GM12878 (cell line): ENCODE results near the gene GRN. TPM values are rescaled to one million over a fixed set of nuclear protein-coding genes. Genes with fewer than 3 reads are reported as not detected.

Experiments used
- ATAC-seq: fragments of 200-7000 bp; cut with Tn5 transposase; 3 replicates; pipeline ENCODE4 v1.9.1; 2020; ENCODE audit warnings: mild to moderate bottlenecking, moderate library complexity
- BruUV-seq: library from RNA; stranded (reverse); fragments of 400-500 nt; replicated peaks from 2 replicates; lab custom pipeline; 2021; lab: Mats Ljungman, UMichigan
- CTCF ChIA-PET: fragments of 300-600 bp; sonication (Branson Sonifier 250); formaldehyde crosslinking; extraction: SDS; loops from one replicate; lab custom pipeline; 2021; ENCODE audit warnings: inconsistent platforms; lab: Yijun Ruan, JAX
- POLR2A ChIA-PET: fragments of 350-600 bp; formaldehyde crosslinking; extraction: SDS; loops from one replicate; lab custom pipeline; 2021; ENCODE audit warnings: inconsistent platforms; lab: Charles Lee
- RAD21 ChIA-PET: fragments of 300-600 bp; sonication (Branson Sonifier 250); formaldehyde crosslinking; loops from one replicate; lab custom pipeline; 2023; ENCODE audit warnings: antibody characterized with exemption; ENCODE audit not compliant: unreplicated experiment; lab: Charles Lee
- SMC1A ChIA-PET: fragments of 300-600 bp; sonication (Branson Sonifier 250); formaldehyde crosslinking; loops from one replicate; lab custom pipeline; 2023; ENCODE audit not compliant: unreplicated experiment, uncharacterized antibody; lab: Charles Lee
- DNase-seq: peaks from one replicate; pipeline ENCODE4 v3.0.0-alpha.2; 2011; ENCODE audit warnings: low read depth, low spot score
- FAIRE-seq: peaks from 3 replicates; lab custom pipeline; 2011; peaks lifted over from hg19 to GRCh38; lab: Jason Lieb, UNC
- H2AFZ ChIP-seq: 2 replicates; pipeline ENCODE4 v1.6.0; 2011; ENCODE audit warnings: low read depth, low read length, control low read depth; ENCODE audit not compliant: control insufficient read depth
- H3K27ac ChIP-seq: 2 replicates; pipeline ENCODE4 v1.5.1; 2011; ENCODE audit warnings: control low read depth; ENCODE audit not compliant: control insufficient read depth, insufficient read depth
- H3K27me3 ChIP-seq, 2 experiments: replicated peaks in 1 of 2; 2 replicates each; pipeline versions ENCODE4 v1.6.0 to v1.6.1; 2011; ENCODE audit warnings: low read length in 1 of 2; ENCODE audit not compliant: control insufficient read depth in 2 of 2, insufficient read depth in 2 of 2
- H3K36me3 ChIP-seq, 2 experiments: 2 replicates each; pipeline ENCODE4 v1.5.1; 2011; ENCODE audit warnings: low read length in 1 of 2; ENCODE audit not compliant: control insufficient read depth in 2 of 2, insufficient read depth in 2 of 2
- H3K4me1 ChIP-seq: 2 replicates; pipeline ENCODE4 v1.6.1; 2011; ENCODE audit warnings: mild to moderate bottlenecking, low read length, moderate library complexity, mixed read lengths; ENCODE audit not compliant: control insufficient read depth, insufficient read depth
- H3K4me2 ChIP-seq: 2 replicates; pipeline ENCODE4 v1.6.0; 2011; ENCODE audit warnings: control low read depth; ENCODE audit not compliant: control insufficient read depth, insufficient read depth
- H3K4me3 ChIP-seq: fragments of 200-600 bp; sonication (generic); 2 replicates; pipeline ENCODE4 v1.5.1; 2016
- H3K79me2 ChIP-seq: 2 replicates; pipeline ENCODE4 v1.6.0; 2011; ENCODE audit warnings: low read length; ENCODE audit not compliant: control insufficient read depth, insufficient read depth
- H3K9ac ChIP-seq: 2 replicates; pipeline ENCODE4 v1.8.0; 2011; ENCODE audit warnings: low read length, control low read depth, mixed read lengths; ENCODE audit not compliant: control insufficient read depth, insufficient read depth
- H3K9me3 ChIP-seq: replicated peaks from 3 replicates; pipeline ENCODE4 v1.5.1; 2011; ENCODE audit warnings: mild to moderate bottlenecking, low read length; ENCODE audit not compliant: control insufficient read depth, insufficient read depth
- H4K20me1 ChIP-seq: 2 replicates; pipeline ENCODE4 v1.6.0; 2011; ENCODE audit not compliant: control insufficient read depth, insufficient read depth
- EP300 ChIP-seq, 2 experiments: fragments of 150-350 bp in 1 of 2; IDR thresholded peaks; 2 replicates each; pipeline ENCODE4 v1.6.1; 2011 to 2012; ENCODE audit warnings: low read depth in 2 of 2, low read length in 2 of 2, borderline replicate concordance in 1 of 2, improper control_type of control experiment in 1 of 2, inconsistent platforms in 1 of 2; ENCODE audit not compliant: control insufficient read depth in 1 of 2
- FOXM1 ChIP-seq: IDR thresholded peaks from 2 replicates; pipeline ENCODE4 v1.6.1; 2012; ENCODE audit warnings: low read depth, mild to moderate bottlenecking, inconsistent platforms, low read length, moderate library complexity
- GATAD2B ChIP-seq: fragments of 450-650 bp; conservative IDR thresholded peaks from 2 replicates; pipeline ENCODE4 v1.6.1; 2017; ENCODE audit warnings: low read depth, mild to moderate bottlenecking, moderate library complexity
- WGBS: methylation state at CpG from one replicate; pipeline ENCODE4 v1.1.6; 2016; ENCODE audit warnings: low lambda C conversion rate; ENCODE audit not compliant: insufficient replicate concordance, insufficient coverage; ENCODE audit errors: missing lambda C conversion rate; 5-methylcytosine and 5-hydroxymethylcytosine counted together
- in situ Hi-C: fragments of 300-500 bp; cut with MboI; formaldehyde crosslinking; loops from 9 replicates; pipeline ENCODE4 v1.14.3; 2018; ENCODE audit warnings: mixed read lengths
- intact Hi-C: fragments of 100-400 bp; cut with micrococcal nuclease; formaldehyde crosslinking; loops from one replicate; pipeline ENCODE4 v1.14.2; 2022; ENCODE audit not compliant: unreplicated experiment
- polyA plus RNA-seq, 11 experiments: library from polyadenylated mRNA; depleted of rRNA in 4 of 11; unstranded in 6 of 11; stranded (reverse) in 5 of 11; fragments of >200 nt; fragmentation: Nextera tagmentation in 4 of 11; fragmentation: Illumina TruSeq in 1 of 11; extraction: Ambion mirVana in 4 of 11; extraction: Trizol in 1 of 11; gene quantifications; 1 replicate in 1 of 11; 2 replicates in 10 of 11; pipeline versions ENCODE4 v1.2.1 to v1.2.3, GENCODE V29; 2011 to 2016; ENCODE audit warnings: inconsistent platforms in 2 of 11, missing spikeins in 2 of 11, low read depth in 1 of 11
- total RNA-seq, 4 experiments: library from RNA; depleted of rRNA in 3 of 4; stranded (reverse); fragments of >200 nt in 3 of 4; fragmentation: Illumina TruSeq in 1 of 4; extraction: Trizol in 1 of 4; gene quantifications; 2 replicates each; pipeline versions ENCODE4 v1.2.1 to v1.2.3, GENCODE V29; 2013 to 2021
- TF ChIP-seq, protein P1 (sequence below): fragments of 450-650 bp; IDR thresholded peaks from 2 replicates; pipeline ENCODE4 v1.6.1; 2016; ENCODE audit warnings: mild to moderate bottlenecking
- TF ChIP-seq, protein P2 (sequence below): IDR thresholded peaks from 2 replicates; pipeline ENCODE4 v1.6.1; 2011; ENCODE audit warnings: borderline replicate concordance, low read depth, mild to moderate bottlenecking, moderate library complexity, mixed read lengths, low read length; ENCODE audit not compliant: insufficient read depth; ENCODE audit errors: extremely low read length

The GRN gene
- total and polyA plus RNA-seq, 10 of the 15 experiments (the other 5 are each of a cell fraction or from before 2014, with no cell fraction given) = 22.3 to 389 (median 139) TPM

DNA sequence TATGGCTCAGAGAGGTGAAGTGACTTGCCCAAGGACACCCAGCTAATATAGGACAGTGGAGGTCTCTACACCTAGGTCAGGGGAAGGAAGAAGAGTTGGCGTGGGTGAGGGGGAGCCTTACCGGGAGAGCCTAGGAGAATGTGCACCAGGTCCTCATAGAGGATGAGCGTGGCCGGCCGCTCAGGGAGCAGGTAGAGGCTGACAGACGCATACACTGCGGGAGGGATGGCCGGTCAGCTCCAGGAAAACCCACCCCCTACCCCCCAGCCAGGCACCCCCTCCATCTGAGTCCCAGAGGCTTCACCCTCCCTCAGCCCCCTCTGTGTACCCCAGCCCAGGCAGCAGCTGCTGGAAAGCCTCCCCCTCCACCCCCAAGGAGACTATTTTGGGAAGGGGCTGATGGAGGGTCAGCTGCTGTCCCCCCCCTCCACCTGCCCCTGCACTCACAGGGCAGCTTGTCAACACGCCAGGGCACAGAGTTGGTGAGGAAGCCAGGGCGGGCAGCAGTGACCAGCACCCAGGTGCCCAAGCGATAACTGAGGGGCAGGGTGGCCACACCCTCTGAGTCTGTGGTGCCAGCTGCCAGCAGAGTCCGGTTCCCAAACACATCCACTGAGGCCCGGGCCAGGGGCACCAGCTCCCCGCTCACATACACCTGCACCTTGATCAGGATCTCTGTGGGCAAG is 14.5 kb downstream of the GRN start:
- Histone ChIP-seq H3K27me3 (peaks cover 0 to 2% of the 10 kb centered on the region in 2 experiments; a peak in 1 of 4 replicates), H3K4me3 (no peak overlapping the region), H3K9me3 (no peaks in the 10 kb centered on the region), H2AFZ (no peak overlapping the region), H3K79me2 (no peaks in the 10 kb centered on the region), H3K27ac (no peak overlapping the region), H3K36me3 (no peaks in the 10 kb centered on the region), H3K4me2 (no peak overlapping the region), H3K9ac (no peak overlapping the region), H3K4me1 (no peaks in the 10 kb centered on the region), H4K20me1 (no peaks in the 10 kb centered on the region)
- SMC1A ChIA-PET = no interaction called here
- RAD21 ChIA-PET = interaction anchor here (0.5 kb wide), 1 partner anchor 195 kb away, joined by 3 read pairs; no protein-coding TSS in a partner anchor
- no TSS peak for BruUV-seq
- DNase-seq (no peak), FAIRE-seq (no peak), ATAC-seq (no peak)
- TF ChIP-seq, protein P1, sequence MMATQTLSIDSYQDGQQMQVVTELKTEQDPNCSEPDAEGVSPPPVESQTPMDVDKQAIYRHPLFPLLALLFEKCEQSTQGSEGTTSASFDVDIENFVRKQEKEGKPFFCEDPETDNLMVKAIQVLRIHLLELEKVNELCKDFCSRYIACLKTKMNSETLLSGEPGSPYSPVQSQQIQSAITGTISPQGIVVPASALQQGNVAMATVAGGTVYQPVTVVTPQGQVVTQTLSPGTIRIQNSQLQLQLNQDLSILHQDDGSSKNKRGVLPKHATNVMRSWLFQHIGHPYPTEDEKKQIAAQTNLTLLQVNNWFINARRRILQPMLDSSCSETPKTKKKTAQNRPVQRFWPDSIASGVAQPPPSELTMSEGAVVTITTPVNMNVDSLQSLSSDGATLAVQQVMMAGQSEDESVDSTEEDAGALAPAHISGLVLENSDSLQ = no peak
- TF ChIP-seq, protein P2, sequence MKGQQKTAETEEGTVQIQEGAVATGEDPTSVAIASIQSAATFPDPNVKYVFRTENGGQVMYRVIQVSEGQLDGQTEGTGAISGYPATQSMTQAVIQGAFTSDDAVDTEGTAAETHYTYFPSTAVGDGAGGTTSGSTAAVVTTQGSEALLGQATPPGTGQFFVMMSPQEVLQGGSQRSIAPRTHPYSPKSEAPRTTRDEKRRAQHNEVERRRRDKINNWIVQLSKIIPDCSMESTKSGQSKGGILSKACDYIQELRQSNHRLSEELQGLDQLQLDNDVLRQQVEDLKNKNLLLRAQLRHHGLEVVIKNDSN = no peak
- TF ChIP-seq EP300 (IDR thresholded peaks at IDR 0.05; ENCODE audit: borderline replicate concordance in 1 of 2, control insufficient read depth in 1 of 2, low read depth in 2 of 2, low read length in 2 of 2) (no peak), GATAD2B (no peak), FOXM1 (no peak)
- POLR2A ChIA-PET = interaction anchor here (0.8 kb wide), 1 partner anchor 28 kb away, joined by 3 read pairs; no protein-coding TSS in a partner anchor
- WGBS = 48% methylated on average over 11 of the region's 14 CpGs
- in situ Hi-C loops = no loop called here
- CTCF ChIA-PET = interaction anchor here (0.7 to 2.7 kb wide), 6 partner anchors 9 to 248 kb away, joined by 3 to 11 read pairs (median 4); no protein-coding TSS in a partner anchor
- intact Hi-C loops = no loop called here
